ENCODE data around the gene GFRA3. TPM values are rescaled to one million over a fixed set of nuclear protein-coding genes. Genes with fewer than 3 reads are reported as not detected.
"Not testable (repeated sequence)": the region's sequence is repeated elsewhere in the genome, so short reads cannot be mapped to it uniquely, and the experiment has no call there.

Gene GFRA3
- polyA plus RNA-seq, 1 donor, result 2.8 TPM

- DNase-seq (ENCODE audit: low read depth), result not testable (repeated sequence)
Observed at GRCh38 chr5:138247800-138248199, 26.6 kb downstream of the GFRA3 start.

GRCh38 chr5:138246822-138247221, 27.6 kb downstream of the GFRA3 start:
- no peak for DNase-seq (ENCODE audit: low read depth)

GRCh38 chr5:138246334-138246733, 28.1 kb downstream of the GFRA3 start:
- no peak for DNase-seq (ENCODE audit: low read depth)

GRCh38 chr5:138245717-138246116, 28.7 kb downstream of the GFRA3 start:
- DNase-seq (ENCODE audit: low read depth), result no peak

- DNase-seq (ENCODE audit: low read depth), result no peak
Observed at GRCh38 chr5:138243794-138244193, 30.6 kb downstream of the GFRA3 start.

GRCh38 chr5:138241688-138242571, 32.5 kb downstream of the GFRA3 start:
- no peak for DNase-seq (ENCODE audit: low read depth)

GRCh38 chr5:138240650-138241385, 33.6 kb downstream of the GFRA3 start:
- no peak for DNase-seq (ENCODE audit: low read depth)

- no peak for DNase-seq (ENCODE audit: low read depth)
Observed at GRCh38 chr5:138238034-138238433, 36.4 kb downstream of the GFRA3 start.

GRCh38 chr5:138234651-138235050, 39.8 kb downstream of the GFRA3 start:
- no peak for DNase-seq (ENCODE audit: low read depth)

GRCh38 chr5:138233280-138233679, 41.1 kb downstream of the GFRA3 start:
- DNase-seq (ENCODE audit: low read depth), result no peak

- DNase-seq (ENCODE audit: low read depth), result no peak
Observed at GRCh38 chr5:138230981-138231589, 43.3 kb downstream of the GFRA3 start.

GRCh38 chr5:138230261-138230660, 44.2 kb downstream of the GFRA3 start:
- no peak for DNase-seq (ENCODE audit: low read depth)

- no peak for DNase-seq (ENCODE audit: low read depth)
Observed at GRCh38 chr5:138229387-138229786, 45.0 kb downstream of the GFRA3 start.

GRCh38 chr5:138226910-138227309, 47.5 kb downstream of the GFRA3 start:
- DNase-seq (ENCODE audit: low read depth), result no peak

- DNase-seq (ENCODE audit: low read depth), result no peak
Observed at GRCh38 chr5:138224712-138225111, 49.7 kb downstream of the GFRA3 start.

GRCh38 chr5:138223532-138223931, 50.9 kb downstream of the GFRA3 start:
- no peak for DNase-seq (ENCODE audit: low read depth)

- DNase-seq (ENCODE audit: low read depth), result no peak
Observed at GRCh38 chr5:138216799-138217198, 57.6 kb downstream of the GFRA3 start.

- peak; percentile 99 for DNase-seq (ENCODE audit: low read depth)
Observed at GRCh38 chr5:138213161-138214029, 61.0 kb downstream of the GFRA3 start, which contains the start of gene CDC23. TSS of gene CDC23 (minus strand) at chr5:138213323. CDS start at chr5:138213312, 11 bp downstream.

- no peak for DNase-seq (ENCODE audit: low read depth)
Observed at GRCh38 chr5:138212828-138213160, 61.6 kb downstream of the GFRA3 start.

- DNase-seq (ENCODE audit: low read depth), result no peak
Observed at GRCh38 chr5:138210985-138211384, 63.4 kb downstream of the GFRA3 start.

All from forelimb muscle (tissue), 1 donor.